HG03521 (cell line): Measurements from ENCODE around the gene HES1.

Experiments used
- ATAC-seq: cut with Tn5 transposase; IDR thresholded peaks from one replicate; pipeline ENCODE4 v1.9.1; 2021; ENCODE audit warnings: mild to moderate bottlenecking, moderate library complexity; ENCODE audit not compliant: unreplicated experiment

Gene HES1

GRCh38 chr3:194101592-194102432, 34.1 kb upstream of the HES1 start:
- no peak for ATAC-seq

GRCh38 chr3:194102436-194102835, 33.5 kb upstream of the HES1 start:
- no peak for ATAC-seq

- ATAC-seq = no peak
Measured at GRCh38 chr3:194103505-194103904, 32.4 kb upstream of the HES1 start.

GRCh38 chr3:194103983-194104751, 31.8 kb upstream of the HES1 start:
- ATAC-seq = no peak

- ATAC-seq = no peak
Measured at GRCh38 chr3:194105292-194105691, 30.7 kb upstream of the HES1 start.

- no peak for ATAC-seq
Measured at GRCh38 chr3:194107107-194107506, 28.8 kb upstream of the HES1 start.

- no peak for ATAC-seq
Measured at GRCh38 chr3:194109192-194109863, 26.6 kb upstream of the HES1 start.

GRCh38 chr3:194110483-194110882, 25.5 kb upstream of the HES1 start:
- ATAC-seq = no peak

- ATAC-seq = no peak
Measured at GRCh38 chr3:194111336-194111735, 24.6 kb upstream of the HES1 start.

GRCh38 chr3:194112120-194113106, 23.5 kb upstream of the HES1 start:
- no peak for ATAC-seq

GRCh38 chr3:194114123-194114522, 21.8 kb upstream of the HES1 start:
- ATAC-seq = no peak

- ATAC-seq = no peak
Measured at GRCh38 chr3:194117104-194117845, 18.7 kb upstream of the HES1 start.

- ATAC-seq = no peak
Measured at GRCh38 chr3:194118920-194119319, 17.0 kb upstream of the HES1 start.

GRCh38 chr3:194119831-194120590, 15.9 kb upstream of the HES1 start:
- ATAC-seq = no peak

GRCh38 chr3:194120789-194121770, 14.9 kb upstream of the HES1 start:
- ATAC-seq = no peak

- no peak for ATAC-seq
Measured at GRCh38 chr3:194121891-194122631, 13.9 kb upstream of the HES1 start.

- ATAC-seq = no peak
Measured at GRCh38 chr3:194123726-194124125, 12.2 kb upstream of the HES1 start.
